Measurements from ENCODE around the gene GJB4. TPM values are rescaled to one million over a fixed set of nuclear protein-coding genes. Genes with fewer than 3 reads are reported as not detected.

Gene GJB4
- total and polyA plus RNA-seq, 4 donors: not detected

GRCh38 chr1:34792868-34793727, 33.6 kb downstream of the GJB4 start, which contains the start of gene GJA4:
GJA4 (plus strand) TSS chr1:34792999; CDS start chr1:34794214, 1,215 bp downstream.
- H3K36me3 ChIP-seq (ENCODE audit: control insufficient read depth in 4 of 4, insufficient read depth in 3 of 4, low read depth in 1 of 4, low read length in 3 of 4): peaks cover 0 to 3% (median 0%) of the 10 kb centered on the region in 4 donors
- WGBS: 18% methylated on average over 45 of the region's 45 CpGs
- H3K4me3 ChIP-seq (ENCODE audit: low read depth in 1 of 3, low read length in 3 of 3): peak within 1 kb of the TSS in 1 of 3 donors; percentile 43
- H3K4me1 ChIP-seq (ENCODE audit: control insufficient read depth in 4 of 4, insufficient read depth in 4 of 4, low read length in 3 of 4): peaks cover 0 to 5% (median 2%) of the 10 kb centered on the region in 4 donors
- H3K27ac ChIP-seq (ENCODE audit: low read depth in 1 of 2, low read length in 2 of 2): peak within 1 kb of the TSS; percentile 56 to 60
- no peak for DNase-seq (ENCODE audit: low spot score)
- TF ChIP-seq EGR1 (IDR thresholded peaks at IDR 0.05; ENCODE audit: low read depth in 2 of 2) (no peak), FOXA1 (IDR thresholded peaks at IDR 0.05) (no peak), TAF1 (conservative IDR thresholded peaks at IDR 0.05) (no peak), ZBTB33 (IDR thresholded peaks at IDR 0.05) (no peak), NR2F2 (IDR thresholded peaks at IDR 0.05) (no peak), HNF4G (IDR thresholded peaks at IDR 0.05) (no peak), GABPA (IDR thresholded peaks at IDR 0.05 in 1 of 2, conservative IDR thresholded peaks at IDR 0.05 in 1 of 2) (no peak), MAX (IDR thresholded peaks at IDR 0.05) (no peak), RAD21 (IDR thresholded peaks at IDR 0.05) (no peak), SP1 (IDR thresholded peaks at IDR 0.05) (no peak)
- TF ChIP-seq, protein P1, sequence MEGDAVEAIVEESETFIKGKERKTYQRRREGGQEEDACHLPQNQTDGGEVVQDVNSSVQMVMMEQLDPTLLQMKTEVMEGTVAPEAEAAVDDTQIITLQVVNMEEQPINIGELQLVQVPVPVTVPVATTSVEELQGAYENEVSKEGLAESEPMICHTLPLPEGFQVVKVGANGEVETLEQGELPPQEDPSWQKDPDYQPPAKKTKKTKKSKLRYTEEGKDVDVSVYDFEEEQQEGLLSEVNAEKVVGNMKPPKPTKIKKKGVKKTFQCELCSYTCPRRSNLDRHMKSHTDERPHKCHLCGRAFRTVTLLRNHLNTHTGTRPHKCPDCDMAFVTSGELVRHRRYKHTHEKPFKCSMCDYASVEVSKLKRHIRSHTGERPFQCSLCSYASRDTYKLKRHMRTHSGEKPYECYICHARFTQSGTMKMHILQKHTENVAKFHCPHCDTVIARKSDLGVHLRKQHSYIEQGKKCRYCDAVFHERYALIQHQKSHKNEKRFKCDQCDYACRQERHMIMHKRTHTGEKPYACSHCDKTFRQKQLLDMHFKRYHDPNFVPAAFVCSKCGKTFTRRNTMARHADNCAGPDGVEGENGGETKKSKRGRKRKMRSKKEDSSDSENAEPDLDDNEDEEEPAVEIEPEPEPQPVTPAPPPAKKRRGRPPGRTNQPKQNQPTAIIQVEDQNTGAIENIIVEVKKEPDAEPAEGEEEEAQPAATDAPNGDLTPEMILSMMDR (IDR thresholded peaks at IDR 0.05; ENCODE audit: low read depth, low read length, missing input control): no peak
- TF ChIP-seq, protein P2, sequence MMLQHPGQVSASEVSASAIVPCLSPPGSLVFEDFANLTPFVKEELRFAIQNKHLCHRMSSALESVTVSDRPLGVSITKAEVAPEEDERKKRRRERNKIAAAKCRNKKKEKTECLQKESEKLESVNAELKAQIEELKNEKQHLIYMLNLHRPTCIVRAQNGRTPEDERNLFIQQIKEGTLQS (IDR thresholded peaks at IDR 0.05): no peak
- no peak within 1 kb of the TSS for H3K9ac ChIP-seq (ENCODE audit: low read depth in 1 of 2, low read length in 2 of 2)
- H3K27me3 ChIP-seq (ENCODE audit: control insufficient read depth in 4 of 4, insufficient read depth in 4 of 4, low read length in 3 of 4): no peaks in the 10 kb centered on the region
- H3K9me3 ChIP-seq (ENCODE audit: control insufficient read depth in 4 of 4, low read length in 3 of 4): no peaks in the 10 kb centered on the region

DNA sequence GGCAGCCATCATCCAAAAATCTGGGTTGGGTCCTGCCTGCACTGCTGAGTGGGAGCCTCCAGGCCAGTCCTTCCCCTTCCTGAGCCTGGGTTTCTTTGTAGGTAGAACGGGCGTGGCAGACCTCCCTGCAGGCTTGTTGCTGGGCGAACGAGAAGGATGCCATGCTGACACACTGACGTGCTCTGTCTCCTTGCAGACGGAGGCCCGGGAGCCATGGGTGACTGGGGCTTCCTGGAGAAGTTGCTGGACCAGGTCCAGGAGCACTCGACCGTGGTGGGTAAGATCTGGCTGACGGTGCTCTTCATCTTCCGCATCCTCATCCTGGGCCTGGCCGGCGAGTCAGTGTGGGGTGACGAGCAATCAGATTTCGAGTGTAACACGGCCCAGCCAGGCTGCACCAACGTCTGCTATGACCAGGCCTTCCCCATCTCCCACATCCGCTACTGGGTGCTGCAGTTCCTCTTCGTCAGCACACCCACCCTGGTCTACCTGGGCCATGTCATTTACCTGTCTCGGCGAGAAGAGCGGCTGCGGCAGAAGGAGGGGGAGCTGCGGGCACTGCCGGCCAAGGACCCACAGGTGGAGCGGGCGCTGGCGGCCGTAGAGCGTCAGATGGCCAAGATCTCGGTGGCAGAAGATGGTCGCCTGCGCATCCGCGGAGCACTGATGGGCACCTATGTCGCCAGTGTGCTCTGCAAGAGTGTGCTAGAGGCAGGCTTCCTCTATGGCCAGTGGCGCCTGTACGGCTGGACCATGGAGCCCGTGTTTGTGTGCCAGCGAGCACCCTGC, 34.7 kb downstream of the GJB4 start:
- Histone ChIP-seq H3K4me3 (ENCODE audit: low read depth in 1 of 3, low read length in 3 of 3) (peak overlapping the region in 1 of 3 donors; percentile 43), H3K27ac (ENCODE audit: low read depth in 1 of 2, low read length in 2 of 2) (peak overlapping the region in 1 of 2 donors; percentile 60), H3K4me1 (ENCODE audit: control insufficient read depth in 4 of 4, insufficient read depth in 4 of 4, low read length in 3 of 4) (peaks cover 0 to 5% (median 2%) of the 10 kb centered on the region in 4 donors), H3K36me3 (ENCODE audit: control insufficient read depth in 4 of 4, insufficient read depth in 3 of 4, low read depth in 1 of 4, low read length in 3 of 4) (peaks cover 0 to 3% (median 0%) of the 10 kb centered on the region in 4 donors), H3K27me3 (ENCODE audit: control insufficient read depth in 4 of 4, insufficient read depth in 4 of 4, low read length in 3 of 4) (no peaks in the 10 kb centered on the region), H3K9ac (ENCODE audit: low read depth in 1 of 2, low read length in 2 of 2) (no peak overlapping the region), H3K9me3 (ENCODE audit: control insufficient read depth in 4 of 4, low read length in 3 of 4) (no peaks in the 10 kb centered on the region)
- no peak for DNase-seq (ENCODE audit: low spot score)
- WGBS: 87% methylated on average over 40 of the region's 40 CpGs
- TF ChIP-seq RAD21 (IDR thresholded peaks at IDR 0.05) (no peak), JUND (IDR thresholded peaks at IDR 0.05) (no peak), FOXA1 (IDR thresholded peaks at IDR 0.05) (no peak), ZBTB33 (IDR thresholded peaks at IDR 0.05) (no peak), TAF1 (conservative IDR thresholded peaks at IDR 0.05) (no peak), MAX (IDR thresholded peaks at IDR 0.05) (no peak), YY1 (IDR thresholded peaks at IDR 0.05) (no peak)
- TF ChIP-seq, protein P3, sequence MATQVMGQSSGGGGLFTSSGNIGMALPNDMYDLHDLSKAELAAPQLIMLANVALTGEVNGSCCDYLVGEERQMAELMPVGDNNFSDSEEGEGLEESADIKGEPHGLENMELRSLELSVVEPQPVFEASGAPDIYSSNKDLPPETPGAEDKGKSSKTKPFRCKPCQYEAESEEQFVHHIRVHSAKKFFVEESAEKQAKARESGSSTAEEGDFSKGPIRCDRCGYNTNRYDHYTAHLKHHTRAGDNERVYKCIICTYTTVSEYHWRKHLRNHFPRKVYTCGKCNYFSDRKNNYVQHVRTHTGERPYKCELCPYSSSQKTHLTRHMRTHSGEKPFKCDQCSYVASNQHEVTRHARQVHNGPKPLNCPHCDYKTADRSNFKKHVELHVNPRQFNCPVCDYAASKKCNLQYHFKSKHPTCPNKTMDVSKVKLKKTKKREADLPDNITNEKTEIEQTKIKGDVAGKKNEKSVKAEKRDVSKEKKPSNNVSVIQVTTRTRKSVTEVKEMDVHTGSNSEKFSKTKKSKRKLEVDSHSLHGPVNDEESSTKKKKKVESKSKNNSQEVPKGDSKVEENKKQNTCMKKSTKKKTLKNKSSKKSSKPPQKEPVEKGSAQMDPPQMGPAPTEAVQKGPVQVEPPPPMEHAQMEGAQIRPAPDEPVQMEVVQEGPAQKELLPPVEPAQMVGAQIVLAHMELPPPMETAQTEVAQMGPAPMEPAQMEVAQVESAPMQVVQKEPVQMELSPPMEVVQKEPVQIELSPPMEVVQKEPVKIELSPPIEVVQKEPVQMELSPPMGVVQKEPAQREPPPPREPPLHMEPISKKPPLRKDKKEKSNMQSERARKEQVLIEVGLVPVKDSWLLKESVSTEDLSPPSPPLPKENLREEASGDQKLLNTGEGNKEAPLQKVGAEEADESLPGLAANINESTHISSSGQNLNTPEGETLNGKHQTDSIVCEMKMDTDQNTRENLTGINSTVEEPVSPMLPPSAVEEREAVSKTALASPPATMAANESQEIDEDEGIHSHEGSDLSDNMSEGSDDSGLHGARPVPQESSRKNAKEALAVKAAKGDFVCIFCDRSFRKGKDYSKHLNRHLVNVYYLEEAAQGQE (IDR thresholded peaks at IDR 0.05): no peak
- TF ChIP-seq, protein P2 (IDR thresholded peaks at IDR 0.05): no peak
